Measurements from ENCODE around the gene CAMK4.

DNA sequence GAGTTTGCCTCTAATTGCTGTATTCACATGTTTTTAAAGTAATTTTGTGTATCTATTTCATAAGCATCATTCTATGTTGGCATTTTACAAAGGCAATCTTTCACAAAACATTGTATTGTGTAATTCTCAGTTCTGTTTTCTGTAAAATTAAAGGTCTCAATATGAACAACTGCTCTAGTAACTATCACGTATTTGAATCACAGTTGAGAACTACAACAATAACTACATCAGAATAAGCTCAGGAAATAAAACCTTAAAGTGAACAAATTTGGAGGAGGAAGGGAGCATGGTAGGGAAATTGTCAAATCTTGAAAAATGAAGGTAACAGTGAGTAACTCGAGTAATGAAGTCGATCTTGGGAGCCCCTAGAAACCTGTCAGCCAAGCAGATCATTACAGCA, 22.5 kb upstream of the CAMK4 start:
- TF ChIP-seq, protein P1, sequence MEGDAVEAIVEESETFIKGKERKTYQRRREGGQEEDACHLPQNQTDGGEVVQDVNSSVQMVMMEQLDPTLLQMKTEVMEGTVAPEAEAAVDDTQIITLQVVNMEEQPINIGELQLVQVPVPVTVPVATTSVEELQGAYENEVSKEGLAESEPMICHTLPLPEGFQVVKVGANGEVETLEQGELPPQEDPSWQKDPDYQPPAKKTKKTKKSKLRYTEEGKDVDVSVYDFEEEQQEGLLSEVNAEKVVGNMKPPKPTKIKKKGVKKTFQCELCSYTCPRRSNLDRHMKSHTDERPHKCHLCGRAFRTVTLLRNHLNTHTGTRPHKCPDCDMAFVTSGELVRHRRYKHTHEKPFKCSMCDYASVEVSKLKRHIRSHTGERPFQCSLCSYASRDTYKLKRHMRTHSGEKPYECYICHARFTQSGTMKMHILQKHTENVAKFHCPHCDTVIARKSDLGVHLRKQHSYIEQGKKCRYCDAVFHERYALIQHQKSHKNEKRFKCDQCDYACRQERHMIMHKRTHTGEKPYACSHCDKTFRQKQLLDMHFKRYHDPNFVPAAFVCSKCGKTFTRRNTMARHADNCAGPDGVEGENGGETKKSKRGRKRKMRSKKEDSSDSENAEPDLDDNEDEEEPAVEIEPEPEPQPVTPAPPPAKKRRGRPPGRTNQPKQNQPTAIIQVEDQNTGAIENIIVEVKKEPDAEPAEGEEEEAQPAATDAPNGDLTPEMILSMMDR (IDR thresholded peaks at IDR 0.05; ENCODE audit: poor library complexity, severe bottlenecking) = no peak
- TF ChIP-seq, protein P2, sequence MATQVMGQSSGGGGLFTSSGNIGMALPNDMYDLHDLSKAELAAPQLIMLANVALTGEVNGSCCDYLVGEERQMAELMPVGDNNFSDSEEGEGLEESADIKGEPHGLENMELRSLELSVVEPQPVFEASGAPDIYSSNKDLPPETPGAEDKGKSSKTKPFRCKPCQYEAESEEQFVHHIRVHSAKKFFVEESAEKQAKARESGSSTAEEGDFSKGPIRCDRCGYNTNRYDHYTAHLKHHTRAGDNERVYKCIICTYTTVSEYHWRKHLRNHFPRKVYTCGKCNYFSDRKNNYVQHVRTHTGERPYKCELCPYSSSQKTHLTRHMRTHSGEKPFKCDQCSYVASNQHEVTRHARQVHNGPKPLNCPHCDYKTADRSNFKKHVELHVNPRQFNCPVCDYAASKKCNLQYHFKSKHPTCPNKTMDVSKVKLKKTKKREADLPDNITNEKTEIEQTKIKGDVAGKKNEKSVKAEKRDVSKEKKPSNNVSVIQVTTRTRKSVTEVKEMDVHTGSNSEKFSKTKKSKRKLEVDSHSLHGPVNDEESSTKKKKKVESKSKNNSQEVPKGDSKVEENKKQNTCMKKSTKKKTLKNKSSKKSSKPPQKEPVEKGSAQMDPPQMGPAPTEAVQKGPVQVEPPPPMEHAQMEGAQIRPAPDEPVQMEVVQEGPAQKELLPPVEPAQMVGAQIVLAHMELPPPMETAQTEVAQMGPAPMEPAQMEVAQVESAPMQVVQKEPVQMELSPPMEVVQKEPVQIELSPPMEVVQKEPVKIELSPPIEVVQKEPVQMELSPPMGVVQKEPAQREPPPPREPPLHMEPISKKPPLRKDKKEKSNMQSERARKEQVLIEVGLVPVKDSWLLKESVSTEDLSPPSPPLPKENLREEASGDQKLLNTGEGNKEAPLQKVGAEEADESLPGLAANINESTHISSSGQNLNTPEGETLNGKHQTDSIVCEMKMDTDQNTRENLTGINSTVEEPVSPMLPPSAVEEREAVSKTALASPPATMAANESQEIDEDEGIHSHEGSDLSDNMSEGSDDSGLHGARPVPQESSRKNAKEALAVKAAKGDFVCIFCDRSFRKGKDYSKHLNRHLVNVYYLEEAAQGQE (IDR thresholded peaks at IDR 0.05; ENCODE audit: borderline replicate concordance) = no peak
- no peak for TF ChIP-seq EZH2 (IDR thresholded peaks at IDR 0.05; ENCODE audit: borderline replicate concordance, insufficient read depth, low read length, poor library complexity, severe bottlenecking)
- no peak for TF ChIP-seq POLR2AphosphoS5 (IDR thresholded peaks at IDR 0.05)
- TF ChIP-seq SMC3 (conservative IDR thresholded peaks at IDR 0.05; ENCODE audit: poor library complexity) = no peak
- TF ChIP-seq EP300 (conservative IDR thresholded peaks at IDR 0.05; ENCODE audit: poor library complexity, severe bottlenecking) = no peak
- no peak for TF ChIP-seq RAD21 (conservative IDR thresholded peaks at IDR 0.05)
- TF ChIP-seq TAF1 (IDR thresholded peaks at IDR 0.05; ENCODE audit: low read depth) = no peak
- TF ChIP-seq MXI1 (conservative IDR thresholded peaks at IDR 0.05; ENCODE audit: poor library complexity, severe bottlenecking) = no peak

Measured in neural cell (in vitro differentiated cells).